22Rv1 (cell line): ENCODE results near the gene COX14.

ENCODE experiments used
- H3K27ac ChIP-seq: fragments of 450-650 bp; 2 replicates; pipeline ENCODE4 v1.5.1; 2017
- CTCF ChIP-seq: fragments of 450-650 bp; IDR thresholded peaks from 2 replicates; pipeline ENCODE4 v1.5.1; 2017; ENCODE audit warnings: mild to moderate bottlenecking
- ZFX ChIP-seq: fragments of 450-650 bp; IDR thresholded peaks from 2 replicates; pipeline ENCODE4 v1.6.1; 2017; ENCODE audit warnings: antibody characterized with exemption, borderline replicate concordance

COX14 gene

DNA sequence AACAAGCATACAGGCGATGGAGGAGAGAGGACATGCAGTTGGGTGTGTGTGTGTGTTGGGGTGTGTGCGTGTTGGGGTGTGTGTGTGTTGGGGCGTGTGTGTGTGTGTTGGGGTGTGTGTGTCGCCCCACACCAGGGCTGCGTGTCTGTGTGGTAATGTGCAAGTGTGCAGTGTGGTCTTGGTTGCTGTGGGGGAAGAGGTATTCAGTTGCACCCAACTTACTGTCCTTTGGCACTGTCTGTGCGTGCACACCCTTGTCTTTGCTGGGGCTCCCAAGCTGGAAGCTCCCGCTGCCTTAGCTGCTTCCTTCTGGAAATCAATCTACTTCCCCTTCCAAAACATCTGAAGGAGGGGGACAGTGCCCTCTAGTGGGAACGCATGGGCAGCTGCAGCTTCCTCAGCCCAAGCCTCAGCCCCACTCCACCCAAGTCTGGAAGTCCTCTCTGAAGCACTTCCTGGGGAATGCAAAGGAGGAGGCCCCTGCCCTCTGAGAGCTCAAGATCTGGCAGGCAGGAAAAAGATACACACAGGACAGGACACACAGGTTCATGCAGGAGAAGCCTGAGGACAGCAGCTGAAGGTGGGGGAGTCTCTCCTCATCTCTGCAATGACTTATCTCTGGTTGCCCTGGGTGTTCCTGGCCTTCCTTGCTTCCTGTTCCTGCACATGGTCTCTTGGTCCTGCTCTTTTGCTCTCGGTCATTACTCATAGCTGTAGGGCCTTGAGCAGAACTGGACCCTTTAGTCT is 41.5 kb upstream of the COX14 start:
- TF ChIP-seq CTCF, result peak; percentile 98
- no peak for TF ChIP-seq ZFX
- H3K27ac ChIP-seq, result no peak overlapping the region

DNA sequence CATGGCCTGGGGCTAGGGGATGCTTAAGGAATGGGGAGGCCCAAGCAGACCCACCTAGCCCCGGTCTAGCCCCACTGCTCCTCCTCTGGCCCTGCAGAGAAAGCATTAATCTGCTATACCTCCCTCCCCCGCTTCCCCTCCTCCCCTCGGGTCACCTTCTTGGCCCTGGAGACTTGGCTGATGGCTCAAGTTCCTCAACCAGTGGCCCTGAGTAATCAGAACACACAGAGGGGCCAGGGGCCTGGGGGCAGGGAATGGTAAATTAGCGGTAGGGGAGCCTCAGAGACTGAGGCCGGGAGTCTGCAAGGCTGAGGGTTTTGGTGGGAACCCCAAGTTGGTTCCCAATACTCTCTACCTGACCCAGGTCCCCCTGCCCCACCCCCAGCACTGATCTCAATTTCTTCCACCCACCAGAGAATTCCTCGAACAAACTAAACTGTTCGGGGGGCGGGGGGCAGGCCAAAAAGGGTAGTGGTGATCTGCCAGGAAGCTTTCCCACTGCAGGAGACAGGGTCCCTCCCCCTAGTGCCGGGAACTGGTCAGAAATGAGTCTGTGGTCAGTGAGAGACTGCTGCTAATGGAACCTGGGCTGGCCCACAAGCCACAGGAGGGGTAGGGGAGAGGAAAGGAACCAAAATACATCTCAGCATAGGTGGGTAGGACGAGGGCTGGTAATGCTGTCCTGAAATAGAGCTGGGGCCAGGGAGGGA is 39.7 kb upstream of the COX14 start:
- TF ChIP-seq CTCF (no peak), ZFX (no peak)
- no peak overlapping the region for H3K27ac ChIP-seq

DNA sequence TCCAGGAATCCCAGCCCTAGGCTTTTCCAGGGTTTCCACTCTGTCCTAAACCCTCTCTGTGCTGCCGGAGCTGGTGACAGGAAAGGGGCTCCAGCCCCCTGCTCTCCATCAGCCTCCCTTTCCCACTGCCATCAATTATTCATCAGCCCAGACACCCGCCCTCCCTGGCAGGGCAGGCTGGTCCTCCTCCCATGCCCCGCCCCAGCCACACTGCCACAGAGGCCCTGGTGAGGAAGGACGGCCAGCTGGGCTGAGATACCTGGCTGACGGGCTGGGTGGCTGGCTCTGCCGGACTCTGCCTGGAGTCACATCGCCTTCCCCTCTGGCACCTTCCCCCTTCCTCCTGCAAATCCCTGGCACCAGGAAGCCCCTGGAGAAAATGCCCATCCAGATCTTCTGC is 38.8 kb upstream of the COX14 start:
- TF ChIP-seq CTCF, result no peak
- TF ChIP-seq ZFX, result no peak

DNA sequence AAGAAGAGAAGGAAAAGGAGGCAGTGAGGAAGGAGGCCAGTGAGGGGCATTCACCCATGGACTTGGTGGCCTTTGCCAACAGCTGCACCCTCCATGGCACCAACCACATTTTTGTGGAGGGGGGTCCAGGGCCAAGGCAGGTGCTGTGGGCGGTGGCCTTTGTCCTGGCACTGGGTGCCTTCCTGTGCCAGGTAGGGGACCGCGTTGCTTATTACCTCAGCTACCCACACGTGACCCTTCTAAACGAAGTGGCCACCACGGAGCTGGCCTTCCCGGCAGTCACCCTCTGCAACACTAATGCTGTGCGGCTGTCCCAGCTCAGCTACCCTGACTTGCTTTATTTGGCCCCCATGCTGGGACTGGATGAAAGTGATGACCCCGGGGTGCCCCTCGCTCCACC is 38.3 kb upstream of the COX14 start:
- H3K27ac ChIP-seq, result no peak overlapping the region
- no peak for TF ChIP-seq CTCF
- TF ChIP-seq ZFX, result no peak

More for the DNA sequence above, 38.8 kb upstream of the COX14 start:
- H3K27ac ChIP-seq, result no peak overlapping the region

DNA sequence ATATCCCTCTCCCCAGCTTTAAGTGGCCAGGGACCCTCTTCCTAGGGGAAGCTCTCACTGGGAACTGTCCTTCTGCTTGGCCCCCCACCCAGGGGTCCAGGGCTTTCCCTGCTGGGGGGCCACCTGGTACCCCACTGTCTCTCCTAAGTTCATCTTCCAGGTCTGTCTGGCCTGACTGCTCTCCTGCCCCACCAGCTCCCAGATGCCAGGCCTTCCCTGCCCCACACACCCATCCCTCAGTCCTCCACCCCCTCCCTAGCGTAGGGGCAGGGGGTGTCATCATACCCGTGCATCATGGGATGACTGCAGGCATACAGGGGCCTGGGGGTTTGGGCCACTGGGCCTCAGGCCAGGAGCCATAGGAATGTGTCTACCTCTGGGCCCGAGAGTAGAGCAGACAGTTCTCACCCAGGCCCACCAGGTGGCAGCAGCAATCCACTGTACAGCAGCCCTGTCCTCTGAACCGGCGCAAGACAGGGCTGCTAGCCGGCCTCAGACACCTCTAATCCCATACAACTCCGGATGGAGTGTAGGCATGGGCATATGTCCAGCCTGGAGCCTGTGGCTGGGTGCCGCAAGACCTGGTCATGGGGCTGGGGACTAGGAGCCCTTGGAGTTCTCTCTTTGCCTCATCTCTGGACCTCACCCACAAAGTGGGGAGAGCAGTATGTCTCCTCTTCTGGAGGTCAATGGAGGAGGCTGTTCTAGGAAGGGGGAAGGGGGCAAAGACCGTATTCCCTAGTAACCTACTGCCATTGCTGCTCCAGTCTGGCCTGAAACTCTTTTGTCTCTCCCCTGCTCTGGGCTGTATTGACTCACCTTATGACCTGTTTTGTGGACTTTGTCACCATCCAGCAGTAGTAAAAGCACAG is 36.9 kb upstream of the COX14 start:
- TF ChIP-seq CTCF (peak; percentile 99), ZFX (no peak)
- H3K27ac ChIP-seq, result no peak overlapping the region

DNA sequence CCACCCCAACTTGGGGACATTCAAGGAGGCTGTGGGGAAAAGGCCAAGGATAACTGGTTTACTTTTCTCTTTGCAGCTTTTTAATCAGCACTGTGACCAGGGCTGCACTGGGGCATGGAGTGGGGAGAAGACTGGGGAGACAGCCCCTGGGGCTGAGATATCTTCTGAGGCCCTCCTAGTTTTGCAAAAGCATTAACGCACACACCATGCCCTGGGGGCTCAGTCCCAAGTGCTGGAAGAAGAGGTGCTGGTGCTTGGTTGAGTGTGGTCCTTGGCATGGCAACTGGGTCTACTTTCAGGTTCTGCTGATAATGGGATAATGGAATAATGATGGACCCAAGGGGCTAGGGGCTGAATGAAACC is 36.2 kb upstream of the COX14 start:
- no peak for TF ChIP-seq ZFX
- no peak for TF ChIP-seq CTCF
- H3K27ac ChIP-seq, result no peak overlapping the region
